HepG2 (cell line): ENCODE measurements around the gene CACNA1G. TPM values are rescaled to one million over a fixed set of nuclear protein-coding genes. Genes with fewer than 3 reads are reported as not detected.
A peak's percentile ranks its signal among the peaks of the same experiment; 100 is the strongest.

Experiments
- CCAR2 ChIP-seq: fragments of 200-400 bp; formaldehyde crosslinking; optimal IDR thresholded peaks from 2 replicates; pipeline ENCODE3; 2018; ENCODE audit warnings: low read depth, mild to moderate bottlenecking, low read length, moderate library complexity
- CTCF ChIP-seq: sonication (generic); formaldehyde crosslinking; IDR thresholded peaks from 2 replicates; pipeline ENCODE4 v1.5.0; 2020; ENCODE audit warnings: mild to moderate bottlenecking, missing genetic modification reagents, moderate library complexity
- KMT2B ChIP-seq: IDR thresholded peaks from 2 replicates; pipeline ENCODE4 v1.6.1; 2016; ENCODE audit warnings: missing genetic modification reagents, missing compliant biosample characterization
- MTA3 ChIP-seq: sonication (generic); formaldehyde crosslinking; IDR thresholded peaks from 2 replicates; pipeline ENCODE4 v1.4.0; 2020; ENCODE audit warnings: missing genetic modification reagents
- SOX5 ChIP-seq: IDR thresholded peaks from 2 replicates; pipeline ENCODE4 v1.6.1; 2016; ENCODE audit warnings: borderline replicate concordance
- SSRP1 ChIP-seq: IDR thresholded peaks from 2 replicates; pipeline ENCODE4 v1.6.1; 2016; ENCODE audit warnings: control low read depth
- ZC3H4 ChIP-seq: sonication (generic); formaldehyde crosslinking; IDR thresholded peaks from 2 replicates; pipeline ENCODE4 v1.4.0; 2020; ENCODE audit warnings: missing genetic modification reagents, borderline replicate concordance
- ZFP1 ChIP-seq: IDR thresholded peaks from 2 replicates; pipeline ENCODE4 v1.6.1; 2016
- ZMAT5 ChIP-seq: sonication (generic); formaldehyde crosslinking; IDR thresholded peaks from 2 replicates; pipeline ENCODE4 v1.5.0; 2020; ENCODE audit warnings: mild to moderate bottlenecking, low read depth, missing genetic modification reagents, borderline replicate concordance
- ZNF496 ChIP-seq: sonication (generic); formaldehyde crosslinking; IDR thresholded peaks from 2 replicates; pipeline ENCODE4 v1.8.1; 2023; ENCODE audit warnings: mild to moderate bottlenecking, moderate library complexity, missing genetic modification reagents; ENCODE audit not compliant: insufficient replicate concordance
- ZNF552 ChIP-seq: sonication (generic); formaldehyde crosslinking; IDR thresholded peaks from 2 replicates; pipeline ENCODE4 v1.9.0; 2022; ENCODE audit warnings: missing genetic modification reagents, mild to moderate bottlenecking, borderline replicate concordance
- ZNF605 ChIP-seq: sonication (generic); formaldehyde crosslinking; IDR thresholded peaks from 2 replicates; pipeline ENCODE4 v1.8.0; 2022; ENCODE audit warnings: mild to moderate bottlenecking, missing genetic modification reagents
- ZNF790 ChIP-seq: sonication (generic); formaldehyde crosslinking; IDR thresholded peaks from 2 replicates; pipeline ENCODE4 v1.8.0; 2022; ENCODE audit warnings: missing genetic modification reagents, mild to moderate bottlenecking, borderline replicate concordance
- polyA plus RNA-seq, 8 experiments: library from polyadenylated mRNA; depleted of rRNA in 3 of 8; stranded (reverse) in 7 of 8; unstranded in 1 of 8; fragments of >200 nt; fragmentation: Illumina TruSeq in 4 of 8; extraction: Trizol in 4 of 8; gene quantifications; 2 replicates each; pipeline versions ENCODE4 v1.2.1 to v1.2.3, GENCODE V29; 2011 to 2016; ENCODE audit warnings: low read depth in 4 of 8, missing spikeins in 1 of 8, mixed read lengths in 1 of 8; ENCODE audit not compliant: insufficient read depth in 1 of 8
- total RNA-seq, 5 experiments: library from RNA; depleted of rRNA; stranded (reverse); fragments of >200 nt; fragmentation: Illumina TruSeq; extraction: Trizol; gene quantifications; 2 replicates each; pipeline ENCODE4 v1.2.3, GENCODE V29; 2016; ENCODE audit warnings: low read depth in 1 of 5
- TF ChIP-seq, protein P1 (sequence below): sonication (generic); formaldehyde crosslinking; IDR thresholded peaks from 2 replicates; pipeline ENCODE4 v1.4.0; 2020; ENCODE audit warnings: missing genetic modification reagents, borderline replicate concordance
- TF ChIP-seq, protein P2 (sequence below): conservative IDR thresholded peaks from 2 replicates; pipeline ENCODE4 v1.6.1; 2018; ENCODE audit warnings: missing genetic modification reagents
- TF ChIP-seq, protein P3 (sequence below): fragments of 450-650 bp; IDR thresholded peaks from 2 replicates; pipeline ENCODE4 v1.6.1; 2017

CACNA1G gene
- total and polyA plus RNA-seq, 2 of the 13 experiments (the other 11 are each of a cell fraction or from before 2014, with no cell fraction given) = 0.02 TPM; not detected in 1

GRCh38 chr17:50630524-50631194 lies 70.1 kb downstream of the CACNA1G start (continued):
- TF ChIP-seq MTA3 (CRISPR knock-in tag) = no peak
- no peak for TF ChIP-seq ZNF496 (CRISPR knock-in tag)
- no peak for TF ChIP-seq ZC3H4
- TF ChIP-seq ZNF552 (CRISPR knock-in tag) = no peak; the same call in 1 of the 2 replicates
- no peak for TF ChIP-seq ZNF790 (CRISPR knock-in tag)
- TF ChIP-seq, protein P1, sequence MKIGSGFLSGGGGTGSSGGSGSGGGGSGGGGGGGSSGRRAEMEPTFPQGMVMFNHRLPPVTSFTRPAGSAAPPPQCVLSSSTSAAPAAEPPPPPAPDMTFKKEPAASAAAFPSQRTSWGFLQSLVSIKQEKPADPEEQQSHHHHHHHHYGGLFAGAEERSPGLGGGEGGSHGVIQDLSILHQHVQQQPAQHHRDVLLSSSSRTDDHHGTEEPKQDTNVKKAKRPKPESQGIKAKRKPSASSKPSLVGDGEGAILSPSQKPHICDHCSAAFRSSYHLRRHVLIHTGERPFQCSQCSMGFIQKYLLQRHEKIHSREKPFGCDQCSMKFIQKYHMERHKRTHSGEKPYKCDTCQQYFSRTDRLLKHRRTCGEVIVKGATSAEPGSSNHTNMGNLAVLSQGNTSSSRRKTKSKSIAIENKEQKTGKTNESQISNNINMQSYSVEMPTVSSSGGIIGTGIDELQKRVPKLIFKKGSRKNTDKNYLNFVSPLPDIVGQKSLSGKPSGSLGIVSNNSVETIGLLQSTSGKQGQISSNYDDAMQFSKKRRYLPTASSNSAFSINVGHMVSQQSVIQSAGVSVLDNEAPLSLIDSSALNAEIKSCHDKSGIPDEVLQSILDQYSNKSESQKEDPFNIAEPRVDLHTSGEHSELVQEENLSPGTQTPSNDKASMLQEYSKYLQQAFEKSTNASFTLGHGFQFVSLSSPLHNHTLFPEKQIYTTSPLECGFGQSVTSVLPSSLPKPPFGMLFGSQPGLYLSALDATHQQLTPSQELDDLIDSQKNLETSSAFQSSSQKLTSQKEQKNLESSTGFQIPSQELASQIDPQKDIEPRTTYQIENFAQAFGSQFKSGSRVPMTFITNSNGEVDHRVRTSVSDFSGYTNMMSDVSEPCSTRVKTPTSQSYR (CRISPR knock-in tag) = no peak
- TF ChIP-seq CCAR2 = no peak
- peak; percentile 62; the same call in 1 of the 2 replicates for TF ChIP-seq ZNF605 (CRISPR knock-in tag)
- TF ChIP-seq ZFP1 (CRISPR knock-in tag) = 0 out of 2 replicates have a peak, but pooled peaks have one; percentile 42
- TF ChIP-seq, protein P2, sequence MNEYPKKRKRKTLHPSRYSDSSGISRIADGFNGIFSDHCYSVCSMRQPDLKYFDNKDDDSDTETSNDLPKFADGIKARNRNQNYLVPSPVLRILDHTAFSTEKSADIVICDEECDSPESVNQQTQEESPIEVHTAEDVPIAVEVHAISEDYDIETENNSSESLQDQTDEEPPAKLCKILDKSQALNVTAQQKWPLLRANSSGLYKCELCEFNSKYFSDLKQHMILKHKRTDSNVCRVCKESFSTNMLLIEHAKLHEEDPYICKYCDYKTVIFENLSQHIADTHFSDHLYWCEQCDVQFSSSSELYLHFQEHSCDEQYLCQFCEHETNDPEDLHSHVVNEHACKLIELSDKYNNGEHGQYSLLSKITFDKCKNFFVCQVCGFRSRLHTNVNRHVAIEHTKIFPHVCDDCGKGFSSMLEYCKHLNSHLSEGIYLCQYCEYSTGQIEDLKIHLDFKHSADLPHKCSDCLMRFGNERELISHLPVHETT = no peak
- TF ChIP-seq SOX5 (CRISPR knock-in tag) = peak; percentile 44; the same call in 1 of the 2 replicates
- TF ChIP-seq SSRP1 (CRISPR knock-in tag) = 0 out of 2 replicates have a peak, but pooled peaks have one; percentile 46
- TF ChIP-seq KMT2B (CRISPR knock-in tag) = no peak
- TF ChIP-seq, protein P3, sequence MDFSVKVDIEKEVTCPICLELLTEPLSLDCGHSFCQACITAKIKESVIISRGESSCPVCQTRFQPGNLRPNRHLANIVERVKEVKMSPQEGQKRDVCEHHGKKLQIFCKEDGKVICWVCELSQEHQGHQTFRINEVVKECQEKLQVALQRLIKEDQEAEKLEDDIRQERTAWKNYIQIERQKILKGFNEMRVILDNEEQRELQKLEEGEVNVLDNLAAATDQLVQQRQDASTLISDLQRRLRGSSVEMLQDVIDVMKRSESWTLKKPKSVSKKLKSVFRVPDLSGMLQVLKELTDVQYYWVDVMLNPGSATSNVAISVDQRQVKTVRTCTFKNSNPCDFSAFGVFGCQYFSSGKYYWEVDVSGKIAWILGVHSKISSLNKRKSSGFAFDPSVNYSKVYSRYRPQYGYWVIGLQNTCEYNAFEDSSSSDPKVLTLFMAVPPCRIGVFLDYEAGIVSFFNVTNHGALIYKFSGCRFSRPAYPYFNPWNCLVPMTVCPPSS = no peak
- TF ChIP-seq ZMAT5 (CRISPR knock-in tag) = no peak
- TF ChIP-seq CTCF (CRISPR knock-in tag) = peak; percentile 98
